ENCODE data around the gene CYLC1.

The CYLC1 gene, protein sequence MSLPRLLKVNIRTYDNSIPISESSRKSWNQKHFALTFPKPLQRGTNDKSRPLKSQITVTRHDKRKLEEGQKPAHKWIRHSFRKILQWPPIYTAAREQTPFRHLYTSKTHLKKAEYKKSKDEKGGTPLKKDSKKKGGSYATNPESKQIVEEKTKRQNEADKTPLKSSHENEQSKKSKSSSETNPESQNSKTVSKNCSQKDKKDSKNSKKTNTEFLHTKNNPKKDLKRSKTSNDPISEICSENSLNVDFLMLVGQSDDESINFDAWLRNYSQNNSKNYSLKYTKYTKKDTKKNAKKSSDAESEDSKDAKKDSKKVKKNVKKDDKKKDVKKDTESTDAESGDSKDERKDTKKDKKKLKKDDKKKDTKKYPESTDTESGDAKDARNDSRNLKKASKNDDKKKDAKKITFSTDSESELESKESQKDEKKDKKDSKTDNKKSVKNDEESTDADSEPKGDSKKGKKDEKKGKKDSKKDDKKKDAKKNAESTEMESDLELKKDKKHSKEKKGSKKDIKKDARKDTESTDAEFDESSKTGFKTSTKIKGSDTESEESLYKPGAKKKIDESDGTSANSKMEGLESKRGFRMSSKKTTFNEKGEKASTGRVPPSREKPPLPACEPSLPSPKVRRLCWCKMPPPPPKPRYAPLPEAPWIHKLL

DNA sequence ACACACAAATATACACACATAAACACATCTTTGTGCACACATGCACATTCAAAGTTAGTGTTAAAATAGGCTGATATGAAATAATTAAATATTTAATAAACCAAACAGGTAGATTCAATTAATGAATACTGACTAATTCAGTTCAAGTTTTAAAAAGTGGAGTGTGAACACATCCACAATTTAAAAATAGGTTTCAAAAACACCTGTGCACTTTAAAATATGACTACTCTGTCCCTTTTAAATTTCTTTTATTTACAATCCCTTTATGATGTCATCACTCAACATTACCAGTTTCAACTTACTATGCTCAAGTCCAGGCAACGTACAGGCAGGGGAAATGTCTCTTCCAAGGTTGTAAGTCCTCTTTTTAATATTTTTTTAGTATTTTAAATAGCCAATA is at the start of gene CYLC1:
Gene CYLC1 (plus strand): TSS at position 301 of the 400 bp plus-strand sequence. CDS start 37 bp downstream, at position 338.
- no peak for DNase-seq (ENCODE audit: low spot score)

DNA sequence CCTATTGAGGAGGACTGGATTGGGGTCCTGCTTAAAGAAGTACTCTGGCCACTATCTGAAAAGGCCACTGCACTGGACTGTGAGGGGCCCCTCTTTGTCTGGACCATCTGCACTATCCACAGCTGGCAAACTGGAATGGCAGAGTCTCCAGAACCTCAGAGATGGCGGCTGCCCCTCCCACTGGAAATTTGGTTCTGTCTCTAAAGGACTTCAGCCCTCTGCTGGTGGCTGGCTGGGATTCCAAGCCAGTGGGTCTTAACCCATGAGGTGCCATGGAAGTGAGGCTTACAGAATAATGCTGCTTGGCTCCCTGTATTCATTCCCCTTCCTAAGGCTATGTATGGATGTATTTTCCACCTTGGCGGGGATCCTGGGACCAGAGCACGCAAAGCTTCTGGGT is 41.6 kb upstream of the CYLC1 start:
- no peak for DNase-seq (ENCODE audit: low spot score)

DNA sequence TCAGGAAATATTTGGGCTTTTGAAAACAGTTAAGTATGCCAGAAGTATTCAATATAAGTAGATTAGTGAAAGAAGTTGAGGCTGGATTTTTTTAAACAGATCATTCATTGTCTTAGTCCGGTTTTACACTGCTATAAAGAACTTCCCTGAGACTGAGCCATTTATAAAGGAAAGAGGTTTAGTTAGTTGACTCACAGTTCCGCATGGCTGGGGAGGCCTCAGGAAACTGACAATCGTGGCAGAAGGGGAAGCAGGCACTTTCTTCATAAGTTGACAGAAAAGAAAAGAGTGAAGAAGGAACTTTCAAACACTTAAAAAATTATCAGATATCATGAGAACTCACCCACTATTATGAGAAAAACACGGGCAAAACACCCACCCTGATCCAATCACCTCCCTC is 31.1 kb upstream of the CYLC1 start:
- no peak for DNase-seq (ENCODE audit: low spot score)

DNA sequence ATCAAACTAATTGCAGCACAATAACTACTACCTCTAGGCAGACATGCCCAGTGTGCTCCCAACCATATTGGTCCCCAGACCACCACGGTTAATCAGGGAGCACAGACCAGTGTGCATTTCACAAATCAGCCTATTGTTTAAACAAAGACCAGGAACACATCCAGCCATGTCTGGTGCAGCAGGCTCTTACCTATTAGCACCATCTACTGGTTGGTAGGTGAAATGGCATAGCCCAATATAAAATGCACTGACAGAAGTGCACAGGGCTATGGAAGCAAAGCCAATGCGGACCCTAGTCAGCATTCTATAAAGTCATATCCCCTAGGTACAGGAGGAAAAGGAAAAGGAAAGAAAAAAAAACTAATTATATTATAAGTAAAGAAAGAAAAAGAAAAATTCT is 15.5 kb upstream of the CYLC1 start:
- DNase-seq (ENCODE audit: low spot score): peak; percentile 0

DNA sequence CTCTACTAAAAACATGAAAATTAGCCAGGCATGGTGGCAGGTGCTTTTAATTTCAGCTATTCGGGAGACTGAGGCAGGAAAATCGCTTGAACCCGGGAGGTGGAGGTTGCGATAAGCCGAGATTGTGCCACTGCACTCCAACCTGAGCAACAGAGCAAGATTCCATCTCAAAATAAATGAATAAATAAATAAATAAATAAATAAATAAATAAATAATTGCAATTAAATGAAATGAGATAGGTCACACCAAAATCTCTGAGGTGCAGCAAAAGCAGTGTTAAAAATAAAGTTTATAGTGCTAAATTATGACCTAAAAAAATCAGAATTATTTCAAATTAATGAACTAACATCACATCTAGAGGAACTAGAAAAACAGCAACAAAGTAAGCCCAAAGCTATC is 13.6 kb upstream of the CYLC1 start:
- no peak for DNase-seq (ENCODE audit: low spot score)

DNA sequence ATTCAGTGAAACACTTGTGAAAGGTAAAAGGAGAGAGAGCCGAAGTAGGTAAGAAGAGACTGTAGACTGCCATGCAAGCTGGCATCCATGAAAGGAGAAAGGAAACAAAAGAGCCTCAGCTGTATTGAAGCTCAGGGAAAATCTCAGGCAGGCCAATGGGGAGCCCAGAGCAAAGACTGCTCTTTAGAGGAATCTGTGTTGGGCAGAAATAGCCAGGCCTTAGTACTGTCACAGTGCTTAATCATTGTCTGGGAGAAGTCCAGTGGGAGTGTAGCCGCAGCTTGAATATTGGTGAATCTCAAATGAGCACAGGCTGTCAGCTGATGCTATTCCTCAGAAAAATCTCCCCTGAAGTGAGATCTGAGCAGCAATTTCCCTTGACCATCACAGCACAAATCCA is 27.6 kb downstream of the CYLC1 start:
- no peak for DNase-seq (ENCODE audit: low spot score)

DNA sequence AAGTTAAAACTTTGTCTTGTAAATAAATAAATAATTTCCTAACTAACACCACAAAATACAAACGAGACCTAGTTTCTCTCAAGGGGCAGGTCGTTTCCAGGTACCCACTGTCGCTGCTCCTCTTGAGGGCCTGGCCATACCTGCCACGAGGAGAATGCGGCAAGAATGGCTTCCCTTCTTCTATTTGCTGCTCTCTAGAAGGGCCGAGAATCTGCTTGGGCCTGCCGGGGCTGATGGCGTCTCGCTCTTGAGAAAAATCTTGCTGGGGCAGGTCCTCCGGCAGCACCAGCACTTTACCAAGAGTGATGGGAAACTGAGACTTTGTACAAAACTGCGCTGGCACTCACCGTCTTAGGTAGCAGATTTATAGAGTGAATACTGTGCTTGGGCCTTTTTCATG is 31.5 kb downstream of the CYLC1 start:
- no peak for DNase-seq (ENCODE audit: low spot score)

DNA sequence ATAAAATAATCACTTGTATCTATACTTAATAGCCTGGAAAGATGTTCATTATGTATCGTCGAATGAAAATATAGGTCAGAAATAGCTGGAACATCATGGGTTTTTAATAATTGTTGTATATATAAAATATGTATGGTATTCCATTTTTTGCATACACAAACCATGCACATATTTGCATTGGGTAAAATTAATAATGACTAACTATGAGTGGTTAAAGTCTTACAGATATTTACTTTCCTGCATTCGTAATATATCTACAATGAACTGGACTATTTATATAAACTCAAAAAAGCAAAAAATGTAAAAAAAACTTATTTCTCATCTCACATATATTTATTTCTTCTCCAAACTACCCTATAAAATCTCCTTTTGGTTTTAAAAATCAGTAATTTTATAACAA is 46.0 kb downstream of the CYLC1 start:
- DNase-seq (ENCODE audit: low spot score): no peak

DNA sequence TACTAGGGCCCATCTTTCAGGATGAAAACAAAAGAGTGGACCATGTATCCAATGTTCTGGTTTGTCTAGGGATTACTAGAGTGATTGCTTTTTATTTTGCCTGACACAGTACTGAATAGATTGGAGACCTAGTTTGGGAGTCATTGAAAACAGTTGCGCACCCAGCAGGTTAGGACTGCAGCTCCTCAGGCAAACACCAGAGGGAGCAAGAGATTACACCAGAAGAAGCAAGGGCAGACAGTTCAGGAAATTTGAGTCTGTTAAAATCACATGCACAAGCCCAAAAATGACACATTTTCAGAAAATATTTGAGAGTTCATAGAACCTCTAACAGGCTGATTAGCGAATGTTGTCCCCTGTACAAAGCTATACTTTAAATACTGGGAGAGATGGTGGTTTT is 55.6 kb downstream of the CYLC1 start:
- DNase-seq (ENCODE audit: low spot score): no peak

DNA sequence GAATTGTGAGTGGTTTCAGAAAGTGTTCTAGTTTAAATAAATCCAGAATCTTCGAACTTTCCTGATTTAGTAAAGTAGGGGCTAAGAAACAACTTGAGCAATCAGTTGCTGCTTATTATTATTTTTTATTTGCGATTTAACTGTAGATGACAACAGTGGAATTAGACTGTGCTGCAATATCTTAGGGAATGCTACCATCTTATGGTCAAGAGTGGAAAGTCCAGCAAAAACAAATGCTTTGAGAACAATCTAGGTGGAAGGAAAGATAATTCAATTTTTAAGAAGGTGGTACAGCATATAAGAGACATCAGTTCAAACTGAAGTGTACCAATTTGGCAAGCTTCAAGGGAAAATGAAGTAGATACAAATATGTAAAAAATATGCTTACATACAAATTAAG is 73.3 kb downstream of the CYLC1 start:
- DNase-seq (ENCODE audit: low spot score): no peak

Measured in CD4-positive, alpha-beta T cell treated with Interleukin-2 at 100 ng/mL for 4 hours (primary cell).